HG03469 (cell line): ENCODE measurements around the gene RNF123.

Source experiments
- ATAC-seq: cut with Tn5 transposase; IDR thresholded peaks from one replicate; pipeline ENCODE4 v1.9.1; 2021; ENCODE audit warnings: mild to moderate bottlenecking, moderate library complexity, moderate number of reproducible peaks; ENCODE audit not compliant: unreplicated experiment

Gene RNF123

GRCh38 chr3:49689046-49689907, at the start of gene RNF123, which contains the start of gene MST1:
Gene RNF123 (plus strand): TSS chr3:49689557. CDS start chr3:49691166, 1,609 bp downstream.
Gene MST1 (minus strand): TSS chr3:49689474. CDS start chr3:49688691, 783 bp downstream.
- no peak for ATAC-seq

GRCh38 chr3:49641292-49641691, 48.1 kb upstream of the RNF123 start:
- ATAC-seq: no peak

GRCh38 chr3:49641921-49642707, 47.2 kb upstream of the RNF123 start:
- ATAC-seq: no peak

GRCh38 chr3:49642708-49643145, 46.6 kb upstream of the RNF123 start:
- ATAC-seq: no peak

GRCh38 chr3:49644684-49645083, 44.7 kb upstream of the RNF123 start:
- no peak for ATAC-seq

GRCh38 chr3:49646236-49646635, 43.1 kb upstream of the RNF123 start:
- no peak for ATAC-seq

GRCh38 chr3:49647741-49648140, 41.6 kb upstream of the RNF123 start:
- no peak for ATAC-seq

GRCh38 chr3:49648354-49649019, 40.9 kb upstream of the RNF123 start:
- no peak for ATAC-seq

GRCh38 chr3:49649576-49649975, 39.8 kb upstream of the RNF123 start:
- ATAC-seq: no peak

- no peak for ATAC-seq
Measured at GRCh38 chr3:49650177-49650576, 39.2 kb upstream of the RNF123 start.

GRCh38 chr3:49650637-49651036, 38.7 kb upstream of the RNF123 start:
- no peak for ATAC-seq

- no peak for ATAC-seq
Measured at GRCh38 chr3:49652218-49652902, 37.0 kb upstream of the RNF123 start.

- no peak for ATAC-seq
Measured at GRCh38 chr3:49652903-49653415, 36.4 kb upstream of the RNF123 start.

GRCh38 chr3:49653621-49654020, 35.7 kb upstream of the RNF123 start:
- no peak for ATAC-seq

GRCh38 chr3:49654176-49654825, 35.1 kb upstream of the RNF123 start:
- ATAC-seq: no peak

GRCh38 chr3:49654955-49655556, 34.3 kb upstream of the RNF123 start:
- no peak for ATAC-seq

- ATAC-seq: no peak
Measured at GRCh38 chr3:49655731-49656285, 33.5 kb upstream of the RNF123 start.

GRCh38 chr3:49656541-49657112, 32.7 kb upstream of the RNF123 start:
- ATAC-seq: no peak
